ENCODE data around the gene ATP8A2.

DNA sequence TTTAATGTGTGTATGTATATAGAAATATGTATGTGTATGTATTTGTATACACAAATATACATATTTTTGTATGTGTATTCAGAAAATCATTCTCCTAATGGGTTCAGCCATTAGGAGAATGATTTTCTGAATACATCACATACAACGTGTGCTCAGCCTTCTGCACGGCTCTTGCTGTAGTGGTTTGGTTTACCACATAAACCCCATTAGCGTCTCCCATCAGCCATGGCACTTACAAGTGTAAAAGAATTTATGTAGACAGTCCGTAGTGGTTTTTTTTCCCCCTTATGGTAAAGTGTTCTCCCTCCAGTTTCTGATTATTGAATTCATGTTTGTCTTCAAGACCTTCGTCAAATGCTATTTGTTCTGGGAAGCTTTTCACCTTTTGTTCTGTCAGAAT lies 38.2 kb downstream of the ATP8A2 start:
- TF ChIP-seq, protein P1, sequence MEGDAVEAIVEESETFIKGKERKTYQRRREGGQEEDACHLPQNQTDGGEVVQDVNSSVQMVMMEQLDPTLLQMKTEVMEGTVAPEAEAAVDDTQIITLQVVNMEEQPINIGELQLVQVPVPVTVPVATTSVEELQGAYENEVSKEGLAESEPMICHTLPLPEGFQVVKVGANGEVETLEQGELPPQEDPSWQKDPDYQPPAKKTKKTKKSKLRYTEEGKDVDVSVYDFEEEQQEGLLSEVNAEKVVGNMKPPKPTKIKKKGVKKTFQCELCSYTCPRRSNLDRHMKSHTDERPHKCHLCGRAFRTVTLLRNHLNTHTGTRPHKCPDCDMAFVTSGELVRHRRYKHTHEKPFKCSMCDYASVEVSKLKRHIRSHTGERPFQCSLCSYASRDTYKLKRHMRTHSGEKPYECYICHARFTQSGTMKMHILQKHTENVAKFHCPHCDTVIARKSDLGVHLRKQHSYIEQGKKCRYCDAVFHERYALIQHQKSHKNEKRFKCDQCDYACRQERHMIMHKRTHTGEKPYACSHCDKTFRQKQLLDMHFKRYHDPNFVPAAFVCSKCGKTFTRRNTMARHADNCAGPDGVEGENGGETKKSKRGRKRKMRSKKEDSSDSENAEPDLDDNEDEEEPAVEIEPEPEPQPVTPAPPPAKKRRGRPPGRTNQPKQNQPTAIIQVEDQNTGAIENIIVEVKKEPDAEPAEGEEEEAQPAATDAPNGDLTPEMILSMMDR (IDR thresholded peaks at IDR 0.05): no peak
- no peak for TF ChIP-seq ZFX (IDR thresholded peaks at IDR 0.05; ENCODE audit: borderline replicate concordance)

Data from 22Rv1 (cell line).